ENCODE data around the gene SLC52A3. TPM values are rescaled to one million over a fixed set of nuclear protein-coding genes. Genes with fewer than 3 reads are reported as not detected.
A peak's percentile ranks its signal among the peaks of the same experiment; 100 is the strongest.

The SLC52A3 gene
- total and polyA plus RNA-seq, 9 of the 15 experiments (the other 6 are each of a cell fraction or from before 2014, with no cell fraction given), result 0.06 to 0.60 (median 0.11) TPM

- TF ChIP-seq ZBTB2 (IDR thresholded peaks at IDR 0.05) (no peak), ZBTB34 (CRISPR knock-in tag; IDR thresholded peaks at IDR 0.05) (no peak)
Measured at GRCh38 chr20:732727-733126, 35.6 kb downstream of the SLC52A3 start (continued).

GRCh38 chr20:731891-732560 is 36.3 kb downstream of the SLC52A3 start:
- no peaks in the 10 kb centered on the region for H3K27me3 ChIP-seq (ENCODE audit: control insufficient read depth in 2 of 2, insufficient read depth in 2 of 2, low read length in 2 of 2)
- DNase-seq (ENCODE audit: extremely low read depth in 1 of 4, low spot score in 3 of 4), result no peak
- no TSS peak for BruUV-seq (replicated peaks)
- H4K20me1 ChIP-seq (replicated peaks; ENCODE audit: control insufficient read depth, insufficient read depth, low read length), result no peaks in the 10 kb centered on the region
- ATAC-seq, result no peak
- WGBS (ENCODE audit: insufficient coverage, low coverage, missing lambda C conversion rate), result 40% methylated on average over 8 of the region's 8 CpGs
- peak overlapping the region in 1 of 2 experiments; percentile 20; a peak in 1 of 4 replicates for H3K9ac ChIP-seq (ENCODE audit: insufficient read depth in 1 of 2, low read depth in 2 of 2, low read length in 2 of 2)
- no peak overlapping the region for H3K27ac ChIP-seq (ENCODE audit: extremely low read depth, low read depth, low read length)
- ChIA-PET CTCF (ENCODE audit: low intra/inter-chr PET ratio) (no interaction called here), POLR2A (interaction anchor here (0.6 kb wide), 2 partner anchors 85 to 148 kb away, joined by 3 to 5 read pairs; no protein-coding TSS in a partner anchor)
- H3K79me2 ChIP-seq (ENCODE audit: control insufficient read depth, insufficient read depth, low read length), result no peaks in the 10 kb centered on the region
- no peak overlapping the region for H2AFZ ChIP-seq (ENCODE audit: low read depth, low read length)
- no peak for TF ChIP-seq MIER1 (IDR thresholded peaks at IDR 0.05; ENCODE audit: low read depth)
- TF ChIP-seq GTF3C2 (IDR thresholded peaks at IDR 0.05; ENCODE audit: borderline replicate concordance, extremely low read depth, insufficient read length), result no peak
- no peak for TF ChIP-seq SP1 (CRISPR knock-in tag; IDR thresholded peaks at IDR 0.05)
- no peak for TF ChIP-seq RFX1 (IDR thresholded peaks at IDR 0.05)
- no peak for TF ChIP-seq ARID1B (IDR thresholded peaks at IDR 0.05)
- TF ChIP-seq ZNF184 (CRISPR knock-in tag; IDR thresholded peaks at IDR 0.05), result no peak
- no peak for TF ChIP-seq ILK (tag; IDR thresholded peaks at IDR 0.05; ENCODE audit: borderline replicate concordance, low read depth)
- TF ChIP-seq NR2F6 (CRISPR knock-in tag; IDR thresholded peaks at IDR 0.05), result no peak
- intact Hi-C loops (cut with micrococcal nuclease) (no loop called here), in situ Hi-C loops (cut with MboI) (no loop called here)
- H3K9me3 ChIP-seq (replicated peaks; ENCODE audit: control insufficient read depth, insufficient read depth, low read depth, low read length), result no peaks in the 10 kb centered on the region
- H3K4me1 ChIP-seq (replicated peaks in 1 of 2; ENCODE audit: control insufficient read depth in 2 of 2, insufficient read depth in 2 of 2, low read length in 2 of 2), result peaks cover 5 to 12% of the 10 kb centered on the region in 2 experiments; a peak in 4 of 5 replicates
- H3K9me1 ChIP-seq (ENCODE audit: control insufficient read depth, insufficient read depth, low read length), result no peaks in the 10 kb centered on the region
- no peak overlapping the region for H3K4me2 ChIP-seq (ENCODE audit: insufficient read depth, low read length)
- H3K4me3 ChIP-seq, result no peak overlapping the region
- H3K36me3 ChIP-seq (ENCODE audit: control insufficient read depth, insufficient read depth, low read length), result no peaks in the 10 kb centered on the region
- FAIRE-seq, result no peak

Measured in K562 (cell line).